ENCODE measurements around the gene ABCA8.

DNA sequence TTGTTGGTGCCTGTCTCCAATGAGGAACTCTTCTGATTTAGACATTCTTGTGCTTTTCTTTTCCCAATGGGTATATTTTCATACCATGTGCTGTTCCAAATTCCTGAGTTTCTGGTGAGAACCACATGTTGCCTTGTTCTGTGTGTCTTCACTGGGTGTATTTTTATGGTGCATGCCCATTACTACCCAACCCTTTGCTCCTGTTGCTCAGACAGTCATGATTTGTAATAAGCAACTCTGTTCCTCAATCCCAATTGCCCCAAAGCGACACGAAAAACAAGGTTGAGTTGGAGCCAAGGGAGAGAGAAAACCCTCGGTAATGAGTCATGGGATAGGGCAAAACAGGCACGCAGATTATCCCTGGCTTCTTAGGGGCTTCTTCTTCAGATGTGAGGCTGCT is 101.8 kb downstream of the ABCA8 start:
- no peak for TF ChIP-seq EZH2 (IDR thresholded peaks at IDR 0.05; ENCODE audit: low read length, missing control alignments)
- TF ChIP-seq, protein P1, sequence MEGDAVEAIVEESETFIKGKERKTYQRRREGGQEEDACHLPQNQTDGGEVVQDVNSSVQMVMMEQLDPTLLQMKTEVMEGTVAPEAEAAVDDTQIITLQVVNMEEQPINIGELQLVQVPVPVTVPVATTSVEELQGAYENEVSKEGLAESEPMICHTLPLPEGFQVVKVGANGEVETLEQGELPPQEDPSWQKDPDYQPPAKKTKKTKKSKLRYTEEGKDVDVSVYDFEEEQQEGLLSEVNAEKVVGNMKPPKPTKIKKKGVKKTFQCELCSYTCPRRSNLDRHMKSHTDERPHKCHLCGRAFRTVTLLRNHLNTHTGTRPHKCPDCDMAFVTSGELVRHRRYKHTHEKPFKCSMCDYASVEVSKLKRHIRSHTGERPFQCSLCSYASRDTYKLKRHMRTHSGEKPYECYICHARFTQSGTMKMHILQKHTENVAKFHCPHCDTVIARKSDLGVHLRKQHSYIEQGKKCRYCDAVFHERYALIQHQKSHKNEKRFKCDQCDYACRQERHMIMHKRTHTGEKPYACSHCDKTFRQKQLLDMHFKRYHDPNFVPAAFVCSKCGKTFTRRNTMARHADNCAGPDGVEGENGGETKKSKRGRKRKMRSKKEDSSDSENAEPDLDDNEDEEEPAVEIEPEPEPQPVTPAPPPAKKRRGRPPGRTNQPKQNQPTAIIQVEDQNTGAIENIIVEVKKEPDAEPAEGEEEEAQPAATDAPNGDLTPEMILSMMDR (conservative IDR thresholded peaks at IDR 0.05 in 1 of 2, IDR thresholded peaks at IDR 0.05 in 1 of 2; ENCODE audit: low read depth in 1 of 2, low read length in 2 of 2), result no peak

Data from fibroblast of lung (primary cell).